SK-N-SH (cell line): Measurements from ENCODE around the gene GPR18. TPM values are rescaled to one million over a fixed set of nuclear protein-coding genes. Genes with fewer than 3 reads are reported as not detected.

Experiments used
- CTCF ChIA-PET: fragments of 300-600, 350-600 bp; formaldehyde crosslinking; extraction: SDS; loops from one replicate; lab custom pipeline; 2021; lab: Yijun Ruan, JAX
- POLR2A ChIA-PET: fragments of 350-600 bp; sonication (Branson Sonifier 250); formaldehyde crosslinking; extraction: SDS; loops from one replicate; lab custom pipeline; 2020; ENCODE audit warnings: antibody characterized with exemption, inconsistent platforms; lab: Yijun Ruan, JAX
- DNase-seq: peaks from one replicate; pipeline ENCODE4 v3.0.0; 2012
- H2AFZ ChIP-seq: fragments of 200-600 bp; sonication (generic); 2 replicates; pipeline ENCODE4 v1.8.1; 2016; ENCODE audit warnings: antibody characterized with exemption, mild to moderate bottlenecking, low read depth
- H3F3A ChIP-seq: fragments of 200-600 bp; sonication (generic); replicated peaks from 2 replicates; pipeline ENCODE3; 2016; ENCODE audit warnings: antibody characterized with exemption, mild to moderate bottlenecking; ENCODE audit not compliant: insufficient read depth
- H3K27ac ChIP-seq, 2 experiments: fragments of 200-500 bp in 1 of 2; fragments of 200-600 bp in 1 of 2; sonication (Bioruptor generic) in 1 of 2; sonication (generic), shearing (Covaris generic) in 1 of 2; 2 replicates each; pipeline versions ENCODE4 v1.5.1 to v1.6.1; 2014 to 2016; ENCODE audit warnings: low read depth in 2 of 2, inconsistent platforms in 1 of 2, low read length in 1 of 2, mild to moderate bottlenecking in 1 of 2, mixed read lengths in 1 of 2
- H3K27me3 ChIP-seq: fragments of 200-600 bp; sonication (generic), shearing (Covaris generic); 2 replicates; pipeline ENCODE4 v1.6.1; 2016; ENCODE audit warnings: mixed run types; ENCODE audit not compliant: insufficient read depth
- H3K36me3 ChIP-seq, 2 experiments: fragments of 200-500 bp in 1 of 2; fragments of 200-600 bp in 1 of 2; sonication (Bioruptor generic) in 1 of 2; sonication (generic) in 1 of 2; replicated peaks in 1 of 2; 2 replicates each; pipeline versions ENCODE3 to v1.5.1; 2014 to 2016; ENCODE audit warnings: low read length in 1 of 2, mild to moderate bottlenecking in 1 of 2; ENCODE audit not compliant: insufficient read depth in 2 of 2, control insufficient read depth in 1 of 2
- H3K4me1 ChIP-seq, 2 experiments: fragments of 200-500 bp in 1 of 2; fragments of 200-600 bp in 1 of 2; sonication (Bioruptor generic) in 1 of 2; sonication (generic), shearing (Covaris generic) in 1 of 2; 2 replicates each; pipeline versions ENCODE4 v1.5.1 to v1.6.1; 2014 to 2016; ENCODE audit warnings: low read depth in 1 of 2, low read length in 1 of 2, mixed run types in 1 of 2; ENCODE audit not compliant: insufficient read depth in 2 of 2, control insufficient read depth in 1 of 2
- H3K4me2 ChIP-seq: fragments of 200-600 bp; sonication (generic), shearing (Covaris generic); 2 replicates; pipeline ENCODE4 v1.6.1; 2017; ENCODE audit warnings: mixed run types
- H3K4me3 ChIP-seq, 2 experiments: fragments of 200-500 bp in 1 of 2; fragments of 200-600 bp in 1 of 2; sonication (Bioruptor generic) in 1 of 2; sonication (generic), shearing (Covaris generic) in 1 of 2; 2 replicates each; pipeline versions ENCODE4 v1.5.1 to v1.8.1; 2014 to 2016; ENCODE audit warnings: low read depth in 2 of 2, inconsistent platforms in 1 of 2, low read length in 1 of 2, mild to moderate bottlenecking in 1 of 2, mixed read lengths in 1 of 2, moderate library complexity in 1 of 2
- H3K79me2 ChIP-seq: fragments of 200-600 bp; sonication (generic); 2 replicates; pipeline ENCODE4 v1.8.1; 2017; ENCODE audit warnings: mild to moderate bottlenecking; ENCODE audit not compliant: insufficient read depth
- H3K9ac ChIP-seq: fragments of 200-600 bp; sonication (generic); 2 replicates; pipeline ENCODE4 v1.6.1; 2017; ENCODE audit warnings: mixed run types
- H3K9me2 ChIP-seq: fragments of 200-600 bp; sonication (generic); 2 replicates; pipeline ENCODE4 v1.6.1; 2017; ENCODE audit warnings: mixed run types
- H3K9me3 ChIP-seq: fragments of 200-600 bp; sonication (generic); 2 replicates; pipeline ENCODE4 v1.6.1; 2017; ENCODE audit warnings: mixed run types, mild to moderate bottlenecking, moderate library complexity
- H4K20me1 ChIP-seq: fragments of 200-600 bp; sonication (generic); 2 replicates; pipeline ENCODE4 v1.6.1; 2017; ENCODE audit warnings: mild to moderate bottlenecking, mixed run types; ENCODE audit not compliant: insufficient read depth
- CHD2 ChIP-seq: fragments of 150-350 bp; IDR thresholded peaks from 2 replicates; pipeline ENCODE4 v1.6.1; 2018; ENCODE audit warnings: low read length; ENCODE audit not compliant: partially characterized antibody
- ELF1 ChIP-seq: IDR thresholded peaks from 2 replicates; pipeline ENCODE4 v1.4.0; 2012
- EP300 ChIP-seq, 2 experiments: IDR thresholded peaks; 2 replicates each; pipeline versions ENCODE4 v1.4.0 to v1.6.1; 2012; ENCODE audit warnings: borderline replicate concordance in 1 of 2, low read depth in 1 of 2, low read length in 1 of 2
- FOSL2 ChIP-seq: IDR thresholded peaks from 2 replicates; pipeline ENCODE4 v1.4.0; 2012; ENCODE audit warnings: low read depth, mild to moderate bottlenecking, moderate library complexity, borderline replicate concordance
- GATA2 ChIP-seq: sonication (generic); formaldehyde crosslinking; IDR thresholded peaks from 2 replicates; pipeline ENCODE4 v1.5.0; 2020; ENCODE audit warnings: mild to moderate bottlenecking, missing genetic modification reagents
- IRF3 ChIP-seq: fragments of 150-350 bp; IDR thresholded peaks from 2 replicates; pipeline ENCODE4 v1.6.1; 2016; ENCODE audit warnings: mild to moderate bottlenecking, low read depth, low read length
- MEF2A ChIP-seq: IDR thresholded peaks from 2 replicates; pipeline ENCODE4 v1.4.0; 2012; ENCODE audit warnings: low read depth, borderline replicate concordance
- NFIC ChIP-seq: IDR thresholded peaks from 2 replicates; pipeline ENCODE4 v1.4.0; 2012; ENCODE audit warnings: borderline replicate concordance
- REST ChIP-seq: IDR thresholded peaks from 2 replicates; pipeline ENCODE4 v1.6.1; 2012; ENCODE audit warnings: mild to moderate bottlenecking, low read depth, low read length, moderate library complexity
- RXRA ChIP-seq: IDR thresholded peaks from 2 replicates; pipeline ENCODE4 v1.4.0; 2012; ENCODE audit warnings: low read depth, mild to moderate bottlenecking, borderline replicate concordance
- TAF1 ChIP-seq: IDR thresholded peaks from 2 replicates; pipeline ENCODE4 v1.6.1; 2012; ENCODE audit warnings: low read depth, mild to moderate bottlenecking, low read length, moderate library complexity, borderline replicate concordance
- TCF12 ChIP-seq: IDR thresholded peaks from 2 replicates; pipeline ENCODE4 v1.4.0; 2012
- USF1 ChIP-seq: IDR thresholded peaks from 2 replicates; pipeline ENCODE4 v1.4.0; 2012; ENCODE audit warnings: low read depth, borderline replicate concordance
- WGBS: methylation state at CpG from one replicate; pipeline ENCODE4 v1.1.6; 2017; ENCODE audit warnings: low lambda C conversion rate; 5-methylcytosine and 5-hydroxymethylcytosine counted together
- polyA plus RNA-seq, 3 experiments: library from polyadenylated mRNA; depleted of rRNA; stranded (reverse); fragments of >200 nt; gene quantifications; 2 replicates each; pipeline ENCODE4 v1.2.3, GENCODE V29; 2012
- TF ChIP-seq, protein P1 (sequence below): IDR thresholded peaks from 2 replicates; pipeline ENCODE4; 2012

The GPR18 gene
- polyA plus RNA-seq, 1 of the 3 experiments (the other 2 are of a cell fraction) = not detected

- Histone ChIP-seq H3K4me3 (no peak overlapping the region), H3K79me2 (peaks cover 92% of the 10 kb centered on the region), H3F3A (no peaks in the 10 kb centered on the region), H3K4me2 (no peak overlapping the region), H4K20me1 (peaks cover 19% of the 10 kb centered on the region; the same call in 1 of the 2 replicates), H3K27ac (no peak overlapping the region), H3K27me3 (no peaks in the 10 kb centered on the region), H3K9ac (no peak overlapping the region), H3K9me3 (no peaks in the 10 kb centered on the region), H2AFZ (no peak overlapping the region), H3K36me3 (peaks cover 0 to 4% of the 10 kb centered on the region in 2 experiments), H3K4me1 (no peaks in the 10 kb centered on the region; a peak in 1 of 4 replicates), H3K9me2 (no peaks in the 10 kb centered on the region)
- ChIA-PET CTCF (no interaction called here), POLR2A (no interaction called here)
- WGBS = 84% methylated on average over 7 of the region's 8 CpGs
- no peak for DNase-seq
- TF ChIP-seq, protein P1, sequence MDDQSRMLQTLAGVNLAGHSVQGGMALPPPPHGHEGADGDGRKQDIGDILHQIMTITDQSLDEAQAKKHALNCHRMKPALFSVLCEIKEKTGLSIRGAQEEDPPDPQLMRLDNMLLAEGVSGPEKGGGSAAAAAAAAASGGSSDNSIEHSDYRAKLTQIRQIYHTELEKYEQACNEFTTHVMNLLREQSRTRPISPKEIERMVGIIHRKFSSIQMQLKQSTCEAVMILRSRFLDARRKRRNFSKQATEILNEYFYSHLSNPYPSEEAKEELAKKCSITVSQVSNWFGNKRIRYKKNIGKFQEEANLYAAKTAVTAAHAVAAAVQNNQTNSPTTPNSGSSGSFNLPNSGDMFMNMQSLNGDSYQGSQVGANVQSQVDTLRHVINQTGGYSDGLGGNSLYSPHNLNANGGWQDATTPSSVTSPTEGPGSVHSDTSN = no peak
- TF ChIP-seq NFIC (no peak), GATA2 (CRISPR knock-in tag) (no peak), ELF1 (no peak), USF1 (no peak), TAF1 (no peak), FOSL2 (no peak), IRF3 (no peak), EP300 (IDR thresholded peaks at IDR 0.05; ENCODE audit: borderline replicate concordance in 1 of 2, low read depth in 1 of 2, low read length in 1 of 2) (no peak), TCF12 (no peak), CHD2 (no peak), REST (no peak), MEF2A (no peak), RXRA (no peak)
Measured at GRCh38 chr13:99208845-99209527, 49.2 kb downstream of the GPR18 start.
